CD14-positive monocyte (primary cell): ENCODE results near the gene ADGRF5. TPM values are rescaled to one million over a fixed set of nuclear protein-coding genes. Genes with fewer than 3 reads are reported as not detected.
"Not testable (repeated sequence)": the region's sequence is repeated elsewhere in the genome, so short reads cannot be mapped to it uniquely, and the experiment has no call there.

Experiments used
- DNase-seq, 3 donors: peaks; one replicate each; pipeline ENCODE4 v3.0.0-alpha.2; 2011 to 2022
- H2AFZ ChIP-seq: 2 replicates; pipeline ENCODE4 v1.6.0; 2012; ENCODE audit warnings: mild to moderate bottlenecking, low read depth, low read length, inconsistent platforms; ENCODE audit not compliant: insufficient read depth, poor library complexity, severe bottlenecking
- H3K27ac ChIP-seq, 2 donors: 1 replicate in 1 of 2; 2 replicates in 1 of 2; pipeline ENCODE4 v1.5.1; 2012 to 2013; ENCODE audit warnings: low read length in 2 of 2, control low read depth in 1 of 2, inconsistent platforms in 1 of 2, low read depth in 1 of 2, mild to moderate bottlenecking in 1 of 2
- H3K27me3 ChIP-seq, 2 donors: one replicate each; pipeline versions ENCODE4 v1.6.0 to v1.6.1; 2011 to 2013; ENCODE audit warnings: low read length in 2 of 2; ENCODE audit not compliant: control insufficient read depth in 2 of 2, insufficient read depth in 2 of 2
- H3K36me3 ChIP-seq, 2 donors: replicated peaks in 1 of 2; 1 replicate in 1 of 2; 2 replicates in 1 of 2; pipeline versions ENCODE4 v1.5.1 to v1.6.1; 2012 to 2013; ENCODE audit warnings: low read length in 2 of 2, control low read depth in 1 of 2, inconsistent platforms in 1 of 2, mild to moderate bottlenecking in 1 of 2; ENCODE audit not compliant: insufficient read depth in 2 of 2, control insufficient read depth in 1 of 2
- H3K4me1 ChIP-seq, 2 donors: 1 replicate in 1 of 2; 2 replicates in 1 of 2; pipeline versions ENCODE4 v1.5.1 to v1.6.1; 2012 to 2013; ENCODE audit warnings: low read length in 2 of 2, control low read depth in 1 of 2, inconsistent platforms in 1 of 2, mild to moderate bottlenecking in 1 of 2, moderate library complexity in 1 of 2; ENCODE audit not compliant: insufficient read depth in 2 of 2, control insufficient read depth in 1 of 2
- H3K4me2 ChIP-seq: replicated peaks from 2 replicates; pipeline ENCODE3; 2012; ENCODE audit warnings: low read length, moderate library complexity, mild to moderate bottlenecking; ENCODE audit not compliant: poor library complexity, severe bottlenecking; ENCODE audit errors: extremely low read depth
- H3K4me3 ChIP-seq, 3 experiments: fragments of 200-600 bp in 1 of 3; sonication (generic) in 1 of 3; replicated peaks in 1 of 3; 1 replicate in 2 of 3; 2 replicates in 1 of 3; pipeline ENCODE4 v1.5.1; 2011 to 2013; ENCODE audit warnings: low read length in 3 of 3, mild to moderate bottlenecking in 3 of 3, control low read depth in 2 of 3, low read depth in 2 of 3, inconsistent platforms in 1 of 3, moderate library complexity in 1 of 3
- H3K79me2 ChIP-seq: 2 replicates; pipeline ENCODE4 v1.6.0; 2012; ENCODE audit warnings: mild to moderate bottlenecking, control low read depth, inconsistent platforms, low read length, moderate library complexity; ENCODE audit not compliant: insufficient read depth
- H3K9ac ChIP-seq: 2 replicates; pipeline ENCODE4 v1.6.0; 2017; ENCODE audit warnings: low read length, mild to moderate bottlenecking; ENCODE audit not compliant: insufficient read depth, poor library complexity, severe bottlenecking
- H3K9me3 ChIP-seq, 2 donors: replicated peaks in 1 of 2; 1 replicate in 1 of 2; 2 replicates in 1 of 2; pipeline versions ENCODE4 v1.5.1 to v1.6.1; 2012 to 2013; ENCODE audit warnings: low read length in 2 of 2, control low read depth in 1 of 2; ENCODE audit not compliant: control insufficient read depth in 1 of 2, insufficient read depth in 1 of 2
- H4K20me1 ChIP-seq: 2 replicates; pipeline ENCODE4 v1.6.0; 2012; ENCODE audit warnings: mild to moderate bottlenecking, low read length, control low read depth, moderate library complexity; ENCODE audit not compliant: insufficient read depth
- H3K27ac Mint-ChIP-seq, 7 donors: one replicate each; pipeline ENCODE4 v1.8.0; 2020; ENCODE audit warnings: mild to moderate bottlenecking in 7 of 7, mixed read lengths in 7 of 7, moderate library complexity in 6 of 7, inconsistent platforms in 2 of 7
- H3K27me3 Mint-ChIP-seq, 3 donors: one replicate each; pipeline ENCODE4 v1.8.0; 2021 to 2022; ENCODE audit warnings: low read depth in 3 of 3, mild to moderate bottlenecking in 3 of 3, mixed read lengths in 3 of 3, moderate library complexity in 3 of 3, inconsistent platforms in 1 of 3
- H3K36me3 Mint-ChIP-seq, 2 donors: one replicate each; pipeline ENCODE4 v1.8.0; 2020; ENCODE audit warnings: mixed read lengths in 2 of 2, inconsistent platforms in 1 of 2, mild to moderate bottlenecking in 1 of 2
- H3K4me1 Mint-ChIP-seq: one replicate; pipeline ENCODE4 v1.8.0; 2020; ENCODE audit warnings: mild to moderate bottlenecking, mixed read lengths
- H3K4me3 Mint-ChIP-seq, 2 donors: one replicate each; pipeline ENCODE4 v1.8.0; 2020; ENCODE audit warnings: mild to moderate bottlenecking in 2 of 2, mixed read lengths in 2 of 2, moderate library complexity in 1 of 2
- H3K9me3 Mint-ChIP-seq, 7 donors: one replicate each; pipeline ENCODE4 v1.8.0; 2020 to 2022; ENCODE audit warnings: mixed read lengths in 7 of 7, mild to moderate bottlenecking in 6 of 7, moderate library complexity in 6 of 7, inconsistent platforms in 2 of 7
- WGBS: methylation state at CpG from one replicate; pipeline ENCODE4 v1.1.5; 2013; ENCODE audit warnings: missing lambda C conversion rate; ENCODE audit not compliant: insufficient coverage; 5-methylcytosine and 5-hydroxymethylcytosine counted together
- intact Hi-C, 2 donors: fragments of 100-400 bp; cut with micrococcal nuclease; formaldehyde crosslinking; loops; one replicate each; pipeline versions ENCODE4 v1.15.0 to v1.15.1; 2023
- polyA plus RNA-seq, 3 donors: library from polyadenylated mRNA; depleted of rRNA in 1 of 3; unstranded in 2 of 3; stranded (reverse) in 1 of 3; fragments of 300-500 nt in 2 of 3; fragments of >200 nt in 1 of 3; fragmentation: Illumina TruSeq in 2 of 3; gene quantifications; 1 replicate in 2 of 3; 2 replicates in 1 of 3; pipeline ENCODE4 v1.2.3, GENCODE V29; 2012 to 2021
- TF ChIP-seq, protein P1 (sequence below): fragments of 200-600 bp; IDR thresholded peaks from one replicate; pipeline ENCODE4 v1.8.0; 2022; ENCODE audit warnings: antibody characterized with exemption, mild to moderate bottlenecking

ADGRF5 gene
- polyA plus RNA-seq, 3 donors, result not detected

DNA sequence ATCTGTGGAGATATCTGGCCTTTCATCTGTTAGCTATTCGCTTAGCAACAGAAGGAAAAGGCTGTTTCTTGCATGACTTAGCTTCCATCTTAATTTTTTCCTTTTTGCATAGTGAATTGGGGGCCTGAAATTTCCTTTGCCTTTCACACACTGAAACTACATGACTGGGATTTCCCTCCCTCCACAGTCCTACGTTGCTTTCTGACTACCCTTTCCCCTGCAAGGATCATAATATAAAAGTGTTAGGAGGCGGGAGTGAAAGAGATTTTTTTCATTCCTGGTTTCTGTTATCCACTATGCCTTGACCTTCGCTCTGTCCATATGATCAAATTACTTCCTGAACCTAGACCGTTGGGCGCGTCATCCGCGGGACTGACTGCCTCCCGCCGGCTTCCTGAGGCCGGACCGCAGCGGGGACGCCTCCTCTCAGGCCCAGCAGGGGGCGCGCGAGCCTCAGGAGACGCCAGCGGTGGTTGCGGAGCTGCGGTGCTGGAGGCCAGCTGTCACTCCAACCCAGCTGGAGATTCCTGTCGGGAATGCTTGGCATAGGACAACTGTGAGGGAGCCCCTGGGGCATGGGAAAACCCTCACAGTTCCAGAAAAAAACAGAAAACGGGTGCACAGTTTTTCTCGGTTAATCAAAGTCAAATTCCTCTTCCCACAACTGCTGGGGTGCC lies 72.9 kb downstream of the ADGRF5 start:
- WGBS, result 5% methylated on average over 22 of the region's 25 CpGs
- TF ChIP-seq, protein P1, sequence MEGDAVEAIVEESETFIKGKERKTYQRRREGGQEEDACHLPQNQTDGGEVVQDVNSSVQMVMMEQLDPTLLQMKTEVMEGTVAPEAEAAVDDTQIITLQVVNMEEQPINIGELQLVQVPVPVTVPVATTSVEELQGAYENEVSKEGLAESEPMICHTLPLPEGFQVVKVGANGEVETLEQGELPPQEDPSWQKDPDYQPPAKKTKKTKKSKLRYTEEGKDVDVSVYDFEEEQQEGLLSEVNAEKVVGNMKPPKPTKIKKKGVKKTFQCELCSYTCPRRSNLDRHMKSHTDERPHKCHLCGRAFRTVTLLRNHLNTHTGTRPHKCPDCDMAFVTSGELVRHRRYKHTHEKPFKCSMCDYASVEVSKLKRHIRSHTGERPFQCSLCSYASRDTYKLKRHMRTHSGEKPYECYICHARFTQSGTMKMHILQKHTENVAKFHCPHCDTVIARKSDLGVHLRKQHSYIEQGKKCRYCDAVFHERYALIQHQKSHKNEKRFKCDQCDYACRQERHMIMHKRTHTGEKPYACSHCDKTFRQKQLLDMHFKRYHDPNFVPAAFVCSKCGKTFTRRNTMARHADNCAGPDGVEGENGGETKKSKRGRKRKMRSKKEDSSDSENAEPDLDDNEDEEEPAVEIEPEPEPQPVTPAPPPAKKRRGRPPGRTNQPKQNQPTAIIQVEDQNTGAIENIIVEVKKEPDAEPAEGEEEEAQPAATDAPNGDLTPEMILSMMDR, result peak; percentile 95
- H3K4me2 ChIP-seq, result peak overlapping the region; percentile 55
- Mint-ChIP-seq H3K27ac (peak overlapping the region in 2 of 7 donors; percentile 17 to 71), H3K27me3 (peaks cover 0 to 6% (median 1%) of the 10 kb centered on the region in 3 donors), H3K9me3 (peaks cover 0 to 5% (median 4%) of the 10 kb centered on the region in 7 donors), H3K4me1 (peaks cover 12% of the 10 kb centered on the region), H3K36me3 (no peaks in the 10 kb centered on the region), H3K4me3 (peak overlapping the region; percentile 60 to 87)
- peak overlapping the region; percentile 63 for H2AFZ ChIP-seq
- intact Hi-C loops, result loop anchor here in 1 of 2 donors (5.0 kb wide), 1 partner anchor 198 kb away; no protein-coding TSS in a partner anchor
- no peaks in the 10 kb centered on the region for H3K36me3 ChIP-seq
- H3K9ac ChIP-seq, result no peak overlapping the region
- peak overlapping the region in 1 of 3 experiments; percentile 52 for H3K4me3 ChIP-seq
- H3K4me1 ChIP-seq, result peaks cover 5 to 7% of the 10 kb centered on the region in 2 donors
- no peaks in the 10 kb centered on the region for H3K9me3 ChIP-seq
- no peaks in the 10 kb centered on the region for H3K27me3 ChIP-seq
- no peaks in the 10 kb centered on the region for H3K79me2 ChIP-seq
- H3K27ac ChIP-seq, result no peak overlapping the region
- DNase-seq, result peak; percentile 56 to 79 (median 72)
- H4K20me1 ChIP-seq, result no peaks in the 10 kb centered on the region

DNA sequence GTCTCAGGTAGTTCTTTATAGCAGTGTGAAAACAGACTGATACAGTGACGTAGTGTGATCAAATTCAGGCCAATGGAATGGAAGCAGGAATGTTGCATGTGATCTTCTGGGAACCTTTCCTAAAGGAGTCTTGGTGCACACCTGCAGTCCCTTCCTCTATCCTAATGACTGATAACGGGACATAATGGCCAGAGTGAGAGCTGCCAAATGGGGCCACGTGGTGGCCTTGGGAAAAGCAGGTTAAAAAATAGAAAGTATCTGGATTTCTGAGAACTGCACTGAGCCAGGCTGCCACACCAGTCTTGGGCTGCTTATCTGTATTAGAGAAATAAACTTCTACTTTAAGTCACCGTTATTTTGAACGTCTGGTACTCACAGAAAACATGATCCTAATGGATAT lies 76.6 kb downstream of the ADGRF5 start:
- peaks cover 8% of the 10 kb centered on the region for H3K4me1 Mint-ChIP-seq
- H2AFZ ChIP-seq, result no peak overlapping the region
- no peaks in the 10 kb centered on the region for H3K79me2 ChIP-seq
- H3K27me3 Mint-ChIP-seq, result peaks cover 0 to 6% (median under 1%) of the 10 kb centered on the region in 3 donors
- H3K27ac ChIP-seq, result no peak overlapping the region
- no peak overlapping the region for H3K4me3 ChIP-seq
- H3K4me3 Mint-ChIP-seq, result no peak overlapping the region
- H3K27me3 ChIP-seq, result no peaks in the 10 kb centered on the region
- no peak for DNase-seq
- H4K20me1 ChIP-seq, result no peaks in the 10 kb centered on the region
- peaks cover 18 to 30% (median 25%) of the 10 kb centered on the region in 7 donors for H3K9me3 Mint-ChIP-seq
- no peak overlapping the region for H3K9ac ChIP-seq
- intact Hi-C loops, result loop anchor here in 1 of 2 donors (5.0 kb wide), 1 partner anchor 202 kb away; no protein-coding TSS in a partner anchor
- H3K9me3 ChIP-seq, result peaks cover 7 to 26% of the 10 kb centered on the region in 2 donors
- TF ChIP-seq, protein P1, result no peak
- no peak overlapping the region for H3K4me2 ChIP-seq
- H3K36me3 Mint-ChIP-seq, result no peaks in the 10 kb centered on the region
- WGBS, result no CpG with 5 or more reads among the region's 5 CpGs
- no peaks in the 10 kb centered on the region for H3K36me3 ChIP-seq
- peaks cover 5 to 7% of the 10 kb centered on the region in 2 donors for H3K4me1 ChIP-seq
- H3K27ac Mint-ChIP-seq, result no peak overlapping the region

DNA sequence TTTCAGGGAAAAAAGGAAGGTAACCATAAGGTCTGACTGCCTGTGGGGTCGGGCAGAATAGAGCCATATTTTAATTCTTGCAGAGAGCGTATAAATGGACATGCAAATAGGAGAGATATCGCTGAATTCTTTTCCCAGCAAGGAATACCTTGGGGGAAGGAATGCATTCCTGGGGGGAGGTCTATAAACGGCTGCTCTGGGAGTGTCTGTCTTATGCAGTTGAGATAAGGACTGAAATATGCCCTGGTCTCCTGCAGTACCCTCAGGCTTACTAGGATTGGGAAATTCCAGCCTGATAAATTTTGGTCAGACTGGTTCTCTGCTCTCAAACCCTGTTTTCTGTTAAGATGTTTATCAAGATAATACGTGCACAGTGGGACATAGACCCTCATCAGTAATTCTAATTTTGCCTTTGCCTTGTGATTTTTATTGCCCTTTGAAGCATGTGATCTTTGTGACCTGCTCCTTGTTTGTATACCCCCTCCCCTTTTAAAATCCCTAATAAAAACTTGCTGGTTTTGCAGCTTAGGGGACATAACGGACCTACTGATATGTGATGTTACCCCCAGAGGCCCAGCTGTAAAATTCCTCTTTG lies 79.4 kb downstream of the ADGRF5 start:
- DNase-seq, H3K36me3 Mint-ChIP-seq, H3K36me3 ChIP-seq, H3K4me2 ChIP-seq, H3K79me2 ChIP-seq, H2AFZ ChIP-seq, H3K9ac ChIP-seq, H3K27ac ChIP-seq, H4K20me1 ChIP-seq, H3K27ac Mint-ChIP-seq, H3K27me3 ChIP-seq, H3K4me3 Mint-ChIP-seq, H3K4me1 ChIP-seq, H3K4me3 ChIP-seq, H3K27me3 Mint-ChIP-seq, intact Hi-C loops, H3K4me1 Mint-ChIP-seq: not testable (repeated sequence)
- H3K9me3 Mint-ChIP-seq, result peaks cover 18 to 34% (median 27%) of the 10 kb centered on the region in 7 donors
- peaks cover 7 to 26% of the 10 kb centered on the region in 2 donors for H3K9me3 ChIP-seq
- 96% methylated on average over 3 of the region's 6 CpGs for WGBS
